ENCODE measurements around the gene STXBP3.

- TF ChIP-seq CTCF (conservative IDR thresholded peaks at IDR 0.05 in 1 of 2, IDR thresholded peaks at IDR 0.05 in 1 of 2; ENCODE audit: low read depth in 1 of 2, low read length in 2 of 2) (no peak), EZH2 (IDR thresholded peaks at IDR 0.05; ENCODE audit: low read length, missing control alignments) (no peak)
These were observed 105.9 kb downstream of the STXBP3 start for GRCh38 chr1:108852221-108852975.
